ENCODE results near the gene VWA2. TPM values are rescaled to one million over a fixed set of nuclear protein-coding genes. Genes with fewer than 3 reads are reported as not detected.

Gene VWA2
- total RNA-seq, 4 donors from 2014 or later, result 2.9 to 5.7 (median 4.9) TPM

DNA sequence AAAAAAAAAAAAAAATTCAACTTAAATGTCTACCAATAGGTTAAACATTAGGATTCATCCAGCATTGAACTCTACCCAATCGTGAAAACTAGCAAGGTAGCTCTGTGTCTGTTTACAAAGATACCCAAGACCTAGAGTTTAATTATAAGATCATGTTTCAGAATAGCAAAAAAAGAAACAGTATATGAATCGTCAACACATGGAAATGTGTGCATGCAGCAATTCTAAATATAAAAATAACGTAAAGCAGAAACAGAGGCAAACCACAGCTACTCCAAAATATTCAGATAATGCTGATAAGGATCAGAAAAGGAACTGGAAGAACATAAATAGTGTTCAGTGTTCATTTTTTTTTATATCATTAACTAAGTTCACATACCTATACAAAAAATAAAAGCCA lies 96.6 kb downstream of the VWA2 start:
- H3K4me1 ChIP-seq, result peaks cover 18 to 56% (median 27%) of the 10 kb centered on the region in 3 donors
- TF ChIP-seq, protein P1, sequence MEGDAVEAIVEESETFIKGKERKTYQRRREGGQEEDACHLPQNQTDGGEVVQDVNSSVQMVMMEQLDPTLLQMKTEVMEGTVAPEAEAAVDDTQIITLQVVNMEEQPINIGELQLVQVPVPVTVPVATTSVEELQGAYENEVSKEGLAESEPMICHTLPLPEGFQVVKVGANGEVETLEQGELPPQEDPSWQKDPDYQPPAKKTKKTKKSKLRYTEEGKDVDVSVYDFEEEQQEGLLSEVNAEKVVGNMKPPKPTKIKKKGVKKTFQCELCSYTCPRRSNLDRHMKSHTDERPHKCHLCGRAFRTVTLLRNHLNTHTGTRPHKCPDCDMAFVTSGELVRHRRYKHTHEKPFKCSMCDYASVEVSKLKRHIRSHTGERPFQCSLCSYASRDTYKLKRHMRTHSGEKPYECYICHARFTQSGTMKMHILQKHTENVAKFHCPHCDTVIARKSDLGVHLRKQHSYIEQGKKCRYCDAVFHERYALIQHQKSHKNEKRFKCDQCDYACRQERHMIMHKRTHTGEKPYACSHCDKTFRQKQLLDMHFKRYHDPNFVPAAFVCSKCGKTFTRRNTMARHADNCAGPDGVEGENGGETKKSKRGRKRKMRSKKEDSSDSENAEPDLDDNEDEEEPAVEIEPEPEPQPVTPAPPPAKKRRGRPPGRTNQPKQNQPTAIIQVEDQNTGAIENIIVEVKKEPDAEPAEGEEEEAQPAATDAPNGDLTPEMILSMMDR (IDR thresholded peaks at IDR 0.05), result no peak
- no peak for TF ChIP-seq POLR2A (IDR thresholded peaks at IDR 0.05)
- no peaks in the 10 kb centered on the region for H3K27me3 ChIP-seq
- no peak overlapping the region for H3K4me3 ChIP-seq
- intact Hi-C loops (cut with DNase I), result no loop called here
- no peak overlapping the region for H3K27ac ChIP-seq
- H3K9me3 ChIP-seq, result no peaks in the 10 kb centered on the region
- peaks cover 0 to 7% (median 0%) of the 10 kb centered on the region in 3 donors for H3K36me3 ChIP-seq
- no peak for DNase-seq
- WGBS, 2 donors, result 58 to 78% methylated on average over 3 of the region's 3 CpGs

DNA sequence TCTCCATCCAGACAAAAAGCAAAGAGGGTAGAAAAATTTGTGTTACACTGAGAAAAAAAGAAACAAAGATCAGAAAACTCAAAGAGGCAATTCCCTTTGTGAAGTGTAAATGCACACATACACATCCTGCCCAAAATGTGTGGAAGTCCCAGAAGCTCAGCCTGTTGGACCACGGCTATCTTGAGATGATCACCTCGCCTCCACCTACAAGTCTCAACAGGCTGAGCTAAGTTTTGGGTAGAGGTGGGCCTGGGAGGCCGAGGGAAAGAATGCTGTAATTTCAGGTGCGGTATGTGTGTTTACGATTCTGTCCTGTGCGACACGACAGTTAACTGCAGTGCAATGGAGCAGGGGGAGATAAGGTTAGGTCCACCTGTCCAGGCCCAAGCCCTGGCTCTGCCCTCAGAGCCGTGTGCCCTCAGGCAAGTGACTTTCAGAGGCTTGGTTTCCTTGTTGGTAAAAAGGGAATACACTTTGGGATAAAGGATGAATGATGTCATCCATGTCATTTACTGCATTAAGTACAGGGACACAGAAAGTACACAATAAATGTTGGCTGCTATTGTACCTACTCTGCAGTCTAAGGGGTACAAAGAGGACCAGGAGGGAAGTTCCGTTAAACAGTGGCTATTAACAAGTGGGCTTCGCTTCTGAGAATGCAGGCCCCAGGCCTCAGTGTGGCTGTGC lies 97.9 kb downstream of the VWA2 start:
- H3K27me3 ChIP-seq, result no peaks in the 10 kb centered on the region
- WGBS, 2 donors, result 60 to 70% methylated on average over 9 to 10 of the region's 10 CpGs
- H3K9me3 ChIP-seq, result no peaks in the 10 kb centered on the region
- TF ChIP-seq POLR2A (IDR thresholded peaks at IDR 0.05), result no peak
- TF ChIP-seq, protein P1 (IDR thresholded peaks at IDR 0.05), result no peak
- H3K4me3 ChIP-seq, result no peak overlapping the region
- no peak for DNase-seq
- peaks cover 18 to 59% (median 26%) of the 10 kb centered on the region in 3 donors for H3K4me1 ChIP-seq
- intact Hi-C loops (cut with DNase I), result no loop called here
- peaks cover 0 to 7% (median 0%) of the 10 kb centered on the region in 3 donors for H3K36me3 ChIP-seq
- H3K27ac ChIP-seq, result peak overlapping the region in 3 of 4 donors; percentile 17 to 51 (median 44)

DNA sequence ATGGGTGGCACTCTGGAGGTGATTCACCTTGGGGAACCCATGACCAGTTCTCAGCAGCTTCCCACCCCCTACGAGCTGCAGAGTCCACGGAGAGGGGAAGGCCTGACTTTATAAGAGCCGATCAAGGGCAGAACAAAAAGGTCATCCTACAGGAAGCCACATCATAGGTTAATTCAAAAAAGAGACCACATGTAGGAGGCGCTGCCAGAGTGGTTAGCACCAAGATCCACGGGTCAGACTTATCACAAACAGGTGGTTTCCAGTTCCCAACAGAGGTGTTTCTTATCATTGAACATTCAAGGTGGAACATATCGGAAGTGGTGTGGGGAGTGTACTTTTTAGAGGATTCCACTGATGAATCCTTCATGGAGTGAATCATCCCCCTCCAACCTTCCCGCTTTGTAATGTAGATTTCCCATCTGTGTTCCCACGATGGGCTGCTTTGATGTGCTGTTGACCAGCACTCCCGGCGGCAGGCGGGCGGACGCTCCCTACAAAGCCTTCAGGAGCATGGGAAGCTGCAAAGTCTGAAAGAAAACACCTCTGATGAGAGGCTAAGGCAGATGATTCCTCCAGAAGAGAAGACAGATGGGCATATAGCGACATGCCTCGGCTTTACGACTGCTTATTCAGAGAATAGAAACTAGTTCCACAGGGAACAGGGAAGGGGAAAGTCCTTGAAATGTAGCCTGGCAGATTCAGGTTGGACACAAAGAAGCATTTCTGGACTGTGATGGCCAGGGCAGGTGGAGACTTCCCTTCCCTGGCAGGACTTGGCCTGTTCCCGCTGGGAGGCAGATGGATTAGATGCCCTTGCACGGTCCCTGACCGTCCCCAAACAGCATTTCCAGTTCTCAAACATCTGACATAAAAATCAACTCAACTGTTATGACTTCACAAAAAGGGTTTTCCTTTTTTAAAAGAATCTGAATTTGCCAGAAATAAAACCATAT lies 98.7 kb downstream of the VWA2 start:
- Histone ChIP-seq H3K4me3 (no peak overlapping the region), H3K27me3 (no peaks in the 10 kb centered on the region), H3K36me3 (peaks cover 0 to 7% (median 0%) of the 10 kb centered on the region in 3 donors), H3K4me1 (peaks cover 14 to 51% (median 18%) of the 10 kb centered on the region in 3 donors), H3K27ac (peak overlapping the region; percentile 17 to 51 (median 46)), H3K9me3 (no peaks in the 10 kb centered on the region)
- no peak for DNase-seq
- no peak for TF ChIP-seq POLR2A (IDR thresholded peaks at IDR 0.05)
- TF ChIP-seq, protein P1 (IDR thresholded peaks at IDR 0.05), result no peak
- intact Hi-C loops (cut with DNase I), result no loop called here
- WGBS, 2 donors, result 41 to 50% methylated on average over 17 to 18 of the region's 19 CpGs

DNA sequence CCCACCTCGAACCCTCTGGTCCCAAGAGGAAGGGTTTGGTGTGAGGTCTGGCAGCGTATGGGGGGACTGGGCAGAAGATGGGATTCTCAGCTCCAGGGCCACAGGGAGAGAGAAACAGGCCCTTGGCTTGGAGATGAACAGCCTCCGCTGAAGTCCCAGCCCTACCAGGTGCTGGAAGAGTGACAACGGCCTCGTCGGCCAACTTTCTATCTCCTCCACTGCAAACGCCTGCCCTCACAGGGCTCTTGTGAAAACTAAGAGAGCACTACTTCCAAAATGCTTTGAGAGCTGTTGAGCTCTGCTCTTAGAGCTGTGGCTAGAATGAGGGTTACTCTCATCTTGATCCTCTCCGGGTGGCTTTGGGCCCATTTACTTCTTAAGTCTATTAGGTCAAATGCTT lies 101.8 kb downstream of the VWA2 start:
- H3K4me1 ChIP-seq, result peaks cover 14 to 46% (median 14%) of the 10 kb centered on the region in 3 donors
- peaks cover 0 to 7% (median 0%) of the 10 kb centered on the region in 3 donors for H3K36me3 ChIP-seq
- H3K9me3 ChIP-seq, result no peaks in the 10 kb centered on the region
- no peak for TF ChIP-seq POLR2A (IDR thresholded peaks at IDR 0.05)
- TF ChIP-seq, protein P1 (IDR thresholded peaks at IDR 0.05), result no peak
- DNase-seq, result no peak
- H3K4me3 ChIP-seq, result no peak overlapping the region
- H3K27ac ChIP-seq, result peak overlapping the region in 2 of 4 donors; percentile 9 to 30
- H3K27me3 ChIP-seq, result no peaks in the 10 kb centered on the region
- intact Hi-C loops (cut with DNase I), result no loop called here
- 54 to 58% methylated on average over 2 of the region's 8 CpGs for WGBS, 2 donors

Other genes with a start within 250 kb of the VWA2 start
- gene ADRB1, start 195.4 kb upstream of the VWA2 start, total RNA-seq, result 1 to 10 TPM in 1 of 4 donors, under 1 TPM in 2, not detected in 1; 0.18 to 1.1 (median 0.27) TPM
- gene CCDC186, start 65.1 kb upstream of the VWA2 start, total RNA-seq, result 10 to 100 TPM; 15.5 to 28.4 (median 23.5) TPM
- gene TDRD1, start 59.9 kb upstream of the VWA2 start, total RNA-seq, result 1 to 10 TPM in 1 of 4 donors, under 1 TPM in 1, not detected in 2; under 0.01 to 1.3 TPM
- gene AFAP1L2, start 165.2 kb downstream of the VWA2 start, total RNA-seq, result 10 to 100 TPM in 3 of 4 donors, 1 to 10 TPM in 1; 9.8 to 15.5 (median 11.8) TPM

Measured in esophagus squamous epithelium (tissue), 5 donors.